NCI-H526 treated with DMSO at 0.1 percent for 48 hours (cell line): Measurements from ENCODE around the gene C2CD2.

ENCODE experiments used
- DNase-seq: peaks from one replicate; lab custom pipeline; 2025; lab: John Stamatoyannopoulos, UW

Gene C2CD2

DNA sequence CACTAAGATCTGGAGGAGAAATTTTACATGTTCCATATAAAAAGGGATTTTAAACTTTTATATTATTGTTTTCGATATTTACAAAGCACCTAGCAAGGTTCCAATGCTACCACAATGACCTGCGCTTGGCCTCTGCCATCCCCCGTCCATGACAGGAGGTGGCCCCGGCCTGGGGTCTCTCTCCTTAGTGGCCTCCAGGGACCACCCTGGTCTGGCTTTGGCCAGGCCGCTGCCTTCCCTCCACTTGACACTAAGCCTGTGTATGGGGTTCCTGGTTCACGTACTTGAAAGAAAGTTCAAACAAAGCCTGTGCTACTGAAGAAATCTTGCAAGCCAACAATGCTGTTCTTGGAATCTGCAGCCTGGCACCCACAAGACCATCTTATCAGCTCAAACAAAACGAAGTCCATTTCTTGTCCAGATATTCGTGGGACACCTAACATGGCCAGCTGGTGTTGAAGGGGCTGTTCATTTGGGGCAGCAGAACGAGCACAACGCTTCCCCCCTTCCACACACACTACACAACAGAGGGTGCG lies 87.5 kb downstream of the C2CD2 start:
- no peak for DNase-seq

DNA sequence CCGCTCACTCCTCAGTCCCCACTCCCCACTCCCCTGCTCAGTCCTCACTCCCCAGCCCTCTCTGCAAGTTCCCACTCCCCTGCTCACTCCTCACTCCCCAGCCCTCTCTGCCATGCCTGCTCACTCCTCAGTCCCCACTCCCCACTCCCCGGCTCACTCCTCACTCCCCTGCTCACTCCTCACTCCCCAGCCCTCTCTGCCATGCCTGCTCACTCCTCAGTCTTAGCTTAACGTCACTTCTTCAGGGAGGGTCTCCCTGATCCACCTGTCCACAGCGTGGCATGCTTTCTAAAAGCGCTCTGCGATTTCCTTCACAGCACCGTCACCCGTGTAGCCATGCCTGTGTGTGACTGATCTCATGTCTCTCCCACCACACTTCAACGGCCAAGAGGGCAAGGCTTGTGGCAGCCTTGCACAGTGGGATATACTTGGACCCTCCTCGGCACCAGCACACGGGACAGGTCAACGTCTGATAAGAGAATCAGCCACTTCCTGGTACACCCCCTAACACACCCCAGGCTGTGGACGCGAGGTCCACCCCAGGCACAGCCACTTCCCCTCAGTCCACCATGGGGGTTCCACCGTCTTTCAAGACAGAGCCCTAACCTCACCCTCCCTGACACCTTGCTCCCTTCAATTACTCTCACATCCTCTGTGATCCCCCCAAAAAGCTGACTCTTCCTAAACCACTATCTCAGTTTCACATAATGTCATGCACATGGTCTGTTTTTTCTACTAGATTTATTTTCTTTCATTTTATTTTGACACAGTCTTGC lies 88.6 kb downstream of the C2CD2 start:
- DNase-seq: no peak

DNA sequence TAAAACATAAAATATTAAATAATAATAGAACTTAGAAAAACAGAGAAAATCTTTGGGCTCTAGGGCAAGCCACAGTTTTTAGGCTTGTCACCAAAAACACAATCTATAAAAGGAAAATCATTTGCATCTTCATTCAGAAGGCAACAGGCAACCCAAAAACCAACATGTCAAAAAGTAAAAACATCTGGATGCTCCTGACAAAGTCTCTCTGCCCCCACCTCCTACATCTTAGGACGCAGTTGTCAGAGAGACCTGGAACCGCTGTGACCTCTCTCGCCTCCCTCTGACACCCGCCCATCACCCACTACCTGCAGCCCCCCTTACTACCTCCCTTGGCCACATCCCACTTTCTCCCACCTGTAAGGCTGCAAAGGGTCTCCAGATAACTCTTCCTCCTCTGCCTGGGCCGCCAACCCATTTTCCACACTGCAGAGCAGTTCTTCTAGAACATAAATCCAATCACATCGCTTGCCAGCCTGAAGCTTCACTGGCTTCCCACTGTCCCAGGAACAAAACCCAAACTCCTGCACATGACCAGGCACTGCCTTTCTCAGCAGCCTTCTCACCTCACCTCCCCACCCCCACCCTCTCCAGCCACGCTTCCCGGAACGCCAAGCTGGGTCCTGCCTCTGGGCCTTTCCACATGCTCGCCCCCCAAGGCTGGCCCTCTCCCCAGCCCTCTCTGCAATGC lies 89.4 kb downstream of the C2CD2 start:
- DNase-seq: no peak

DNA sequence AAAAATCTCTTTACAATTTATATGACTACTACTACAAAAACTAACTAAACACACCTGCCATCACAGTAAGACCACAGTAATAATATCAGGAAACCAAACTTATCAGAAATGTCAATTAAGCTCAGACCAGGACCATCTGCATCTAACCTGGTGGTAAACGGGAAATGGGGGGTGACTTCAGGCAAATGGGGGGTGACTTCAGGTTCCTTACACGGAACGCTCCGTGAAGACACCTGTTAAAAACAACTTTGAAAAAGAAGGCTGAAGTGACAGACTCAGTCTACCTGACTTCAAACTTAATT lies 90.4 kb downstream of the C2CD2 start:
- no peak for DNase-seq

DNA sequence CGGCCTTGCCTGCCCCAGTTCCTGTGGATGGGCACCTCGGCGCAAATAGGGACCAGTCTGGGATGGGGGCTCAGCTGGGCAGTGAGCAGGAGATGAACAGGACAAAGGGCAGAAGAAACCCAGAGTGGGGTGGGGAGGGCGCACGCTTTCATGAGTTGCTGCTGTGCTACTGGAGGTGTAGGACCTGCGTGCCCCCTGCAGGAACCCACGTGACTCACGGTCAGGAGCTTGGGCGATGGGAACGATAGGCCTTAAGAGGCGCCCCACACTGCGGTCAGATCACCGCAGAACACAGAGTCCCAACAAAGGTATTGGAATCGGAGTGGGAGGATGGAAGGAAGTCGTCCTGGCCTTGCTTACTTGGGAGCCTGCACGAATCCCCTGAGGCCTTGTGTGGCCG lies 91.8 kb downstream of the C2CD2 start:
- DNase-seq: no peak

DNA sequence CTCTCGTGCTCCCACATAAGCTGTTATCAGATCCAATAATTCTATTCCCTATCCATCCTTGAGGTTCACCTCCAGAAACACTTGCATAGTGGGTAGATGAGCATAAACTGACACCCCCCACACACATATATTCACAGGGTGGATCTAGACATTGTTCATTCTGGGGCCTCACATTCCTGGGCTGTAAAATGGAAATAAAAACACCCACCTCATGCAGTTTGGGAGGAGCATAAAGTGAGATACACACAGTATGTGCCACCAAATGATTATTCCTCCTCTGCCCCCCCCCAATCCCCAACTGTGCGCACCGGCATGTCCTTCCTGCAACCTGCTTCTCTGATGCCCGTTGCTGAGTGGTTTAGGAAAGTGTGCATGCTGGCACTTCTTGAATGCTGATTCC lies 92.6 kb downstream of the C2CD2 start:
- DNase-seq: no peak

DNA sequence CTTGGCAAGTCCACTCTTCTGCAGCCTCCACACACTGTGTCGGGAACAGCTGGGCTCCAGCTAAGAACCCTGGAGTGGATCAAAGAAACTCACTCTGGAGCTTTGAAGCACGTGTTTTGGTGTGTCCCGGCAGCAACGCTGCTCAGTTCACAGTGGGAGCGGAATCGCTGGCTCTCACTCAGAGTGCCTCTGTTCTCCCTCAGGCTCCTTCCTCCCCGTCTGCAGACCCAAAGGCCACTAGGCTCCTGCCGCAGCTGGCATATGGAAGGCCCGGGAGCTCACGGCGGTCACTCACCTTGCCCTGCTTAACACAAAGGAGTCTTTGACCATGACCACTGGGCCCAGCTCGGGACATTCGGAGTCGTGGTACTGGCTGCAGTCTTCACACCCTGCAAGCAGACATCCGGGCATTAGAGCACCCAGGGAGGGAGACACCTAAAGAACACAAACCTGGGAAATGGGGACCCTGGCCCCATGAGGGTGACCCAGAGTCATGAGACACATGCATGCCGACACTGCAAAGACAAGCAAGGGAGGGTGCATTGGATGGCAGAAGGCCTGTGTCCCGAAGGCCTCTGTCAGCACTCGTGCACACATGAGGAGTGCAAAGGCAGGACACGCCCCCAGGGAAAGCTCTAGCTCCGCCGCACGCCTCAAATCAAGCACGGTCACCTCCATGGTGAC lies 94.4 kb downstream of the C2CD2 start:
- DNase-seq: no peak

DNA sequence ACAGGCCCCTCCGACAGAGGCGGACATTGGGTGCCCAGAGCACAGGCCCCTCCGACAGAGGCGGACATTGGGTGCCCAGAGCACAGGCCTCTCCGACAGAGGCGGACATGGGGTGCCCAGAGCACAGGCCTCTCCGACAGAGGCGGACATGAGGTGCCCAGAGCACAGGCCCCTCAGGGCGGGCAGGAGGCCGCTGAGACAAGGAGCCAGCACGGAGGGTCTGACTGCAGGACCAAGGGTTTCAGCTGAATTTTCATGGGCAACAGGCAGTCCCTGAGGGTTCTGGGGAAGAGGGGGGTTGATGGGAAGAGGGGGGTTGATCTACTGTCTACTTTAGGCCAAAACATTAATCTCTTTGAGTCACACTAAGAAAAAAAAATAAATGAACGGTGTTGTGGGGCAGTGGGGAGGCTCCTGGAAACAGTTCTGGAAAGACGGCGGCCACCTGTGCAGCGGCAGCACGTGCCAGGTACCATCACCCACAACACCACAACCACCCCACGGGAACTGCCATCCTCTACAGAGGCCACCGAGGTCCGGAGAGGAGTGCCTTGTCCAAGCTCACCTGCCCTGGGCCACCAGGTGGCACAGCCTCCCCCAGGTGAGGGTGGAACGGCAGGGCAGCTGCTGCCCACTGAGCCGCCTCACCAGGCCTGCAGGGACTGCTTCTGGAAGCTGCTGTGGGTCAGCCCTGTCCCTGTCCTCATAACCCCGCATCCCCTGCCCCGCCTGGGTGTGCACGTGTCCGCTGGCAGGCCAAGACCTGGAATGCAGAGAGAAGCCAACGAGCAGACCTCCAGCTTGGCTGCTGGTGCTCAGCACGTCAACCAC lies 95.1 kb downstream of the C2CD2 start:
- DNase-seq: no peak

DNA sequence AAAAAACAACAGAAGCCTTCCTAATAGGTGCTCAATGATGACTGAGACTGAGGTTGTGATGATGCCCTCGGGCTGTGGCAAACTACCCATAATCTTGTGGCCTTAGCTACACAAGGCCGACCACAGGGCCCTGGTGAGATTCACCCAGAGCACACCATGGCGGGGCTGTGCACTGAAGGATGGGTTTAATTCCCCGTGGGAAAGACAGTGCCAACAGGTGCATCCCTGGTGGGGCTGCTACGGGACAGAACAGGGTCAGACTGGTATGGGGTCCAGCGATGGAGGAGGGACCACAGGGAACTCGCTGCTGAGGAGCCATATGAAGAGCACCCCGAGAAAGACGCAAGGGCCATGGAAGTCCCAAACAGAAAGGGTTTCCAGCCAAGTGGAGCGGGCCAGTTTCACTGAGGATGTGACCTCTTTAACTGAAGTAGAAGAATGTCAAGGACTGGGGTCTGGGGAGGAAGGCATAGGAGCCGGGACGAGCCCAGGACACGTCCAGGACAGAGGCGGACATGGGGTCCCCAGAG lies 96.0 kb downstream of the C2CD2 start:
- no peak for DNase-seq

DNA sequence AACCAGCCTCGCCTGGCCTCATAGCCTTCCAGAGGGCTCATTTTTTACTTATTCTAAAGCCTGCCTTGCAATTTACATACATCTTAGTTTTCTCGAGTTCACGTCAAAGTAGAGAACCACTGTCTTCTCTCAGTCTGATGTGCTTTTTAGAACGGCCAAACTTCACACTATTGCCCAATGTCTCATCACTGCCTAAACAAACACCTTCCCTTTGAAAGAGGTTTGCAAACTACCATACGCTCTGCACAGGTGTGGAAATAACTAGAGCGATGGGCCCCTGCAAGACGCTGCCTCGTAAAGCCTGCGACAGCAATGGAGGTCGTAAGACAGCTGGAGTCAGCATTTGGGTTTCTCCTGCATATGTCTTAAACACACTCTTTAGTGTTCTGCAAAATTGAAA lies 97.2 kb downstream of the C2CD2 start:
- no peak for DNase-seq

DNA sequence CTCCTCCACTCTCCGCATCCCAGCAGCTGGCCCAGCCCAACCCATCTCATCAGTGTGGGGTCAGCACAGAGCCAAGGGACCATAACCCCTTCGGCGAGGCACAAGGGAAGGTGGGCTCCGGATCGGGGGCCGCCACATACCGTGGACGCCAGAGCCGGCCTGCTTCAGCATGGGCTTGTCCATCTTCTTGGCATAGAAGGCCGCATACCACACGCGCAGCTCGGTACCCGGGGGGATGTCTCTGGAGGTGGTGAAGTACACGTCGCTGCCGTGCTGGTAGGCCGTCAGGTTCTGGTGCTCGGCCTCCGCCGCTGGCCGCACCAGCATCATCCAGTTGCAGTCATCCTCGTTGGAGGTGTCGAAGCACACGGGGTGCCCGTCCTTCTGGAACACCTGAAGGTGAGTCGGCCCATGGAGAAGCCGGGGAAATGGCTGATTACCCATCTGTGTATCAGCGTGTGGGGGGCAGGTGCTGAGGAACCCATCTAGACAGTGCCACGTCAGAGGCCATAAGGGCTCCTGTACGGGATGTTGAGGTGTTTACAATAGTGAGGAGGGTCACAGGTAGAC lies 99.3 kb downstream of the C2CD2 start:
- DNase-seq: no peak

DNA sequence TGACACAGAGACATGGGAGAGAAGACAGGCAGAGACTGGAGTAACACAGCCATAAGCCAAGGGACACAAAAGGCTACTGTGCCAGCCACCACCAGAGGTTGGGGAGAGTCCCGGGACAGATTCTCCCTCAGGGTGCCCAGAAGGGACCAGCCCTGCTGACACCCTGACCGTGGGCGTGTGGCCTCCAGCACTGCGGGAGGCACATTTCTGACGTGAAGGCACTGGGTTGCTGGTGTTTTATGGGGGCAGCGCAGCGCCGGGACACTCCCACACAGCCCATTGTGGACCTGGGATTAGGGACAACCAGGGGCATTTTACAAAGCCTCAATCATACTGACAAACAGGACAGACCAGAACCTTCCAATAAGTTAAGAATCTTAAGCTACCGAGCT lies 100.9 kb downstream of the C2CD2 start:
- no peak for DNase-seq

DNA sequence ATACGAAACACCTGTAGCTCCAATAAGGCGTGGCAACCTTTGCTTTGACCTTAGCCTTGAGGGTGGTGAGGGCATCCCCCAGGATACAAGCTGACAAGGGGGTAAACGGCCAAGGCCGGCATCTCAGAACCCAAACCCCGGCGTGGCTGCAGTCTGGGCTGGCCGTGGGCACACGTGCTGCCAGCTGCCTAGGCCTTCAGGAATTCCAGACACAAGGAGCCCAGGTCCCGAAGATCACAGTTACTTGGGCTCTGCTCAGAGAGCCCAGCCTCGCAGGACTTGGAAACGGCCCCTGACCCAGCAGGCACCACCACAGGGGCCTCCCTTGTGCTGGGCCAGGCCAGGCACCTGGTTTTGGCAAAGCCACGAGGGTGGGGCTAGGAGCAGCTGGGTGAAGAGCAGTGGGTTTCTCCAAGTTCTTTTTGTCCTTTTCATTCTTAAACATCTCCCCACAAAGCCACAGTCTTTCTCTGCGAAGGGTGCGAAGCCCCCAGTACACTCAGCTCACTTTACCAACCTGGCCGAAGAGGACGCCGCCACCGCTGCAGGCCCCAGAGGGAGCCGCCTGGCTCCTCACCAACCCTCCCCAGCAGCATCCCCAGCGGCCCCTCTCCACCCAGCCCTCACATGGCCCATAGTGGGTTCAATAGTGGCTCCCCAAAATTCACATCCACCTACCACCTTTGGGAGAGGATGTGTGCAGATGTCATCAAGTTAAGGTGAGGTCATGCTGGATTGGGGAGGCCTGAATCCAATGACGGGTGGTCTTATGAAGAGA lies 101.5 kb downstream of the C2CD2 start:
- DNase-seq: no peak

DNA sequence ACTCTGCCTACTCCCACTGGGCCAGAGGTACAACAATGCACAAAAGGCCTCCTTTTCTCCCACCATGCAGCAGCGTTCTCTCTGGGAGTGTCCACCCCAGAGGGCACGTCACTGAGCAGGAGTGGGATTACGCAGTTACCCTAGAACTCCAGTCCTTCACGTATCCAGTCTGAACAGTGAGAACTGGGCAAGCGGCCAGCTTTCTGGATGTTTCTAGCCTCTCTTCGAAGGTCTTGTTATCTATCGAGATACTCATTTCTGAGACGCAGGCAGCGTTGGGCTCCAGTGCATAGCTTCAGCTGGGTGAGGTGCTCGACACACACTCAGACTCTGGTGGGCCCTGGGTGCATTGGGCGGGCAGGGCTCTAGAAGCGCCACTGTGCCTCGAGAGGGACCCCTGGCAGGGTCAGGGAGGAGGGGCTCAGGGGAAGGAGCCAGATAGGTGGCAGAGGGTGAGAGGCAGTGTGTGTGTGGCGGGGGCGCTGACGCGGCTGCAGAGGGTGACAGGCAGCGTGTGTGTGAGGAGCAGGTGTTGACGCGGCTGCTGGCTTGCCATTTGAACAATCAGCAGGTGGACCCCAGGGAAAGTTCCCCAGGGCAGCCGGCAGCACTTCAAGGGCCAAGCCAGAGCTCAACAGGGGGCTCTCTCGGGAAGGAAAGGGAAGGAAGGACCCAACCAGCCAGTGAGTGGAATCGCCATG lies 102.6 kb downstream of the C2CD2 start:
- no peak for DNase-seq

DNA sequence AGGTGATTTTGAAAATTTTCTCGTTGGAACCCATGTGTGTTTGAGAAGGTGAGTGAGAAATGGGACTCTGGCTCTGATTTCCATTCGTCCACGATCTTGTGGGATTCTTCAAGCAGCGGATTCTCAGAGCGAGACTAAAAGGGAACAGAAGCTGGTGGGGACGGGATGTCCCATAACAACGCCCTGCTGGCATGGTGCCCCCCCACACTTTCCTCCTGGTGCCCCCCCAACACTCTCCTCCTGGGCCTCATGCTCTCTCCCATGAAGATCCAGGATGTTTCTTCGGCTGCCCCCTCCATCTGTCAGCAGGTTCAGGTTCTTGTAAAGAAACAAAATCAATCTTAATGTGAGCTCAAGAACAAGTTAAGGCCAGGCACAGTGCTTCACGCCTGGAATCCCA lies 103.7 kb downstream of the C2CD2 start:
- DNase-seq: no peak

DNA sequence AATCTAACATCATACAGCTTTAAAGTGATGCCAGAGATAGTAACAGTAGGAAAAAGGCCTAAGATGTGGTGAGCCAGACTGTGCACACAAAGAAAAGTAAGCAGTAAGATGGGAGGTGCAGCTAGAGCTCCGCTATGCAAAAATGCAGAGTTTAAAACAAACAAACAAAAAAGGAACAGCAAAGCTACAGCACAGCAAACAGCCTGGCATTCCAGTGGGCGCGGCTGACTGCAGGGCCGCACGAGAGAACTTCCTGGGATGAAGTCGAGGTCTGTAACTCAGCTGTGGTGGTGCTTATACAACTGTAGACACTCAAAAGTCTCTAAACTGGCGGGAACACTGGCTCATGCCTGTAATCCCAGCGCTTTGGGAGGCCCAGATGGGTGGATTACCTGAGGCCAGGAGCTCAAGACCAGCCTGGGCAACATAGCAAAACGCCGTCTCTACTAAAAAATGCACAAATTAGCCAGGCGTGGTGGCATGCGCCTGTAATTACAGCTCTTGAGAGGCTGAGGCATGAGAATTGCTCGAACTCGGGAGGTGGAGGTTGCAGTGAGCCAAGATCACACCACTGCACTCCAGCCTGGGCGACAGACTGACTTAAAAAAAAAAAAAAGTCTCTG lies 104.7 kb downstream of the C2CD2 start:
- no peak for DNase-seq

DNA sequence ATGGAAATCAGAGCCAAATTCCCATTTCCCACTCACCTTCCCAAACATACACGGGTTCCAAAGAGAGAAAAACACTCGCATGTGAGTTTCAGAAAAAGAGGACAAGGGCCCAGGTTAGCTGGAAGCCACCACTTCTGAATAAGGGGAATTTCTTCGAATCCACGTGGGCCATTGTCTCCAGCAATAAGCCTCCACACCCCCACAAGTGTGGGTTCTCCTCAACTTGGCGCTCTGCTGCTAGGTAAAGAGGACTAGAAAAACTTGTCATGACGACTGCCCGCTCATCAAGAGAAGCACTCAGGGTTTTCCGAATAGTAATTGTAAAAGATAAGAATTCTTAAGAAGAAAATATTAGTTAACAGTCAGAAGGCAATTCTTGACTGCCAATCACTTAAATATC lies 105.3 kb downstream of the C2CD2 start:
- no peak for DNase-seq

DNA sequence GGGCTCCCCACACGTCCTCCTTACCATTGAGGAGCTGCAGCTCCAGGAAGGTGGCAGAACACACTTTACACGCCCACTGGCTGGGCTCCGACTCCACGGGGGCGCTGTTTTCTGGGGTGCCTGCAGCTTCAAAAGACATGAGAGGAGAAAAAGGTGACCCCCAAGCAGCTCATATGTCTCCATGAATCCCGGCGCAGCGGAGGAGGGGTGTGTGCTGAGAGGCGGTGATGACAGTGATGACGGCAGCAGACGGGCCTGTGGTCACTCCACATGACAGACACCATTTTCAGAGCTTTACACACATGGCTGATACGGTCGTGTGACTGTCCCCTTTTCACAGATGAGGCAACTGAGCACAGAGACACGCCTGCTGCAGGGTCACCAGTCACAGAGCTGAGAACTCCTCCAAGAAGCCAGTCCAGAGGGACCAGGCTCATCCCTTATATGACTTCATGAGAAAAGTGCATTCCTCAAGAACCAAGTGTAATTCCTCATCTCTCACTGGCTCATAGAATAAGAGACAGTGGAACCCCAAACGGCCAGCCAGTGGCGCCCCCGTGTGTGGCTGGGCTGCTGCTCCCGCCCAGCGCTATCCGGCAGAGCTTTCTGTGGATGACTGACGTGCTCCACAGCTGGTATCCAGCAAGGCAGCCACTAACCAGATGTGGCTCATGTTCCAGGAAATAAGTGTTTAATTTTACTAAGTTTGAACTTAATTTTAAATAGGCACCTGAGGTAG lies 106.6 kb downstream of the C2CD2 start:
- no peak for DNase-seq

DNA sequence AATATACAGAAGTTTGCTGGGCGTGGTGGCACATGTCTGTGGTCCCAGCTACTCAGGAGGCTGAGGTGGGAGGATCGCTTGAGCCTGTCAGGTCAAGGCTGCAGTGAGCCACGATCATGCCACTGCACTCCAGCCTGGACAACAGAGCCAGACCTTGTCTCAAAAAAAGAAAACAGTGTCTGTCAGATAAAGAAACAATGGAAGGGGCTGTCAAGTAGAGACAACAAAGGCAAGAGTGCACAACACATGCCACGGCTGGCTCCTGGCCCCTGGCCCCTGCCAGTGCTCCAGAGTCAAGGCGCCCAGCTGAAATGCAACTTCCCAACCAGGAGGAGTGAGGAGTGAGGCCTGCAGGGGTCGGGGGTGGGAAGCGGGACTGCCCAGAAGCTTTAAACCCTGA lies 107.3 kb downstream of the C2CD2 start:
- no peak for DNase-seq
